SK-MEL-5 (cell line): ENCODE data around the gene PREX1. TPM values are rescaled to one million over a fixed set of nuclear protein-coding genes. Genes with fewer than 3 reads are reported as not detected.

Experiments
- DNase-seq: peaks from one replicate; pipeline ENCODE4 v3.0.0-alpha.2; 2016; ENCODE audit warnings: low read depth, low spot score
- in situ Hi-C: cut with HindIII; loops from 2 replicates; pipeline ENCODE4 v1.10.0; 2016; ENCODE audit warnings: low sequenced_read_pairs, high pct_unique_total_duplicates, low pct_unique_long_range_greater_than_20kb
- total RNA-seq: library from RNA; depleted of rRNA; stranded (reverse); fragments of >200 nt; shearing (Covaris generic); gene quantifications from 2 replicates; pipeline ENCODE4 v1.2.3, GENCODE V29; 2014

PREX1 gene
- total RNA-seq, 1 experiment from 2014 or later = 10.0 TPM

GRCh38 chr20:48615871-48616270 lies 211.9 kb downstream of the PREX1 start:
- in situ Hi-C loops = no loop called here

GRCh38 chr20:48614593-48615274 lies 213.1 kb downstream of the PREX1 start:
- DNase-seq = no peak
- in situ Hi-C loops = no loop called here

More at GRCh38 chr20:48615871-48616270, 211.9 kb downstream of the PREX1 start:
- DNase-seq = no peak

GRCh38 chr20:48613926-48614325 lies 213.9 kb downstream of the PREX1 start:
- in situ Hi-C loops = no loop called here

GRCh38 chr20:48612335-48612734 lies 215.5 kb downstream of the PREX1 start:
- in situ Hi-C loops = no loop called here
- DNase-seq = no peak

More at GRCh38 chr20:48613926-48614325, 213.9 kb downstream of the PREX1 start:
- DNase-seq = no peak

- in situ Hi-C loops = no loop called here
- no peak for DNase-seq
Observed at GRCh38 chr20:48610996-48611395, 216.8 kb downstream of the PREX1 start.

- in situ Hi-C loops = no loop called here
- no peak for DNase-seq
Observed at GRCh38 chr20:48609491-48609978, 218.3 kb downstream of the PREX1 start.

- no peak for DNase-seq
- in situ Hi-C loops = no loop called here
Observed at GRCh38 chr20:48608756-48609155, 219.0 kb downstream of the PREX1 start.

- in situ Hi-C loops = no loop called here
- no peak for DNase-seq
Observed at GRCh38 chr20:48607544-48607865, 220.3 kb downstream of the PREX1 start.

GRCh38 chr20:48606841-48607543 lies 220.8 kb downstream of the PREX1 start:
- in situ Hi-C loops = no loop called here
- no peak for DNase-seq

- no peak for DNase-seq
- in situ Hi-C loops = no loop called here
Observed at GRCh38 chr20:48606172-48606840, 221.5 kb downstream of the PREX1 start.

GRCh38 chr20:48605364-48606171 lies 222.2 kb downstream of the PREX1 start:
- in situ Hi-C loops = no loop called here
- DNase-seq = no peak

GRCh38 chr20:48604936-48605335 lies 222.9 kb downstream of the PREX1 start:
- in situ Hi-C loops = no loop called here
- no peak for DNase-seq

- in situ Hi-C loops = no loop called here
- no peak for DNase-seq
Observed at GRCh38 chr20:48604426-48604825, 223.4 kb downstream of the PREX1 start.

- no peak for DNase-seq
- in situ Hi-C loops = no loop called here
Observed at GRCh38 chr20:48603819-48604405, 223.9 kb downstream of the PREX1 start.

GRCh38 chr20:48603116-48603818 lies 224.5 kb downstream of the PREX1 start:
- DNase-seq = no peak
- in situ Hi-C loops = no loop called here

- no peak for DNase-seq
- in situ Hi-C loops = no loop called here
Observed at GRCh38 chr20:48601798-48602197, 226.0 kb downstream of the PREX1 start.

- DNase-seq = no peak
- in situ Hi-C loops = no loop called here
Observed at GRCh38 chr20:48600470-48600945, 227.3 kb downstream of the PREX1 start.
